D721Med (cell line): ENCODE results near the gene ZSWIM3.

Experiments used
- DNase-seq: peaks from one replicate; pipeline ENCODE4 v3.0.0; 2011; ENCODE audit warnings: low spot score; ENCODE audit not compliant: insufficient read length
- FAIRE-seq: peaks from 2 replicates; lab custom pipeline; 2011; peaks lifted over from hg19 to GRCh38; lab: Jason Lieb, UNC
- CTCF ChIP-seq: IDR thresholded peaks from 2 replicates; pipeline ENCODE4 v1.5.1; 2012; ENCODE audit warnings: mild to moderate bottlenecking, control low read depth; ENCODE audit not compliant: insufficient read depth; ENCODE audit errors: missing control alignments

Gene ZSWIM3

GRCh38 chr20:45919542-45920399 lies 62.4 kb downstream of the ZSWIM3 start:
- DNase-seq (no peak), FAIRE-seq (no peak)
- TF ChIP-seq CTCF, result no peak

GRCh38 chr20:45920462-45921336 lies 63.3 kb downstream of the ZSWIM3 start:
- TF ChIP-seq CTCF, result no peak
- no peak for DNase-seq
- FAIRE-seq, result no peak

GRCh38 chr20:45921337-45922189 lies 64.1 kb downstream of the ZSWIM3 start:
- no peak for DNase-seq
- no peak for FAIRE-seq
- no peak for TF ChIP-seq CTCF

- DNase-seq (no peak), FAIRE-seq (no peak)
- no peak for TF ChIP-seq CTCF
Measured at GRCh38 chr20:45924391-45925261, 67.2 kb downstream of the ZSWIM3 start.

GRCh38 chr20:45925821-45926506 lies 68.5 kb downstream of the ZSWIM3 start:
- no peak for TF ChIP-seq CTCF
- FAIRE-seq, result no peak
- DNase-seq, result no peak

- no peak for TF ChIP-seq CTCF
- FAIRE-seq (no peak), DNase-seq (no peak)
Measured at GRCh38 chr20:45926731-45927070, 69.3 kb downstream of the ZSWIM3 start.
